Neural progenitor cell (in vitro differentiated cells): Measurements from ENCODE around the gene JOSD1.

Experiments used
- CTCF ChIP-seq: fragments of 200-600 bp; sonication (generic); IDR thresholded peaks from 2 replicates; pipeline ENCODE4 v1.5.1; 2017; ENCODE audit warnings: antibody characterized with exemption, mild to moderate bottlenecking
- EZH2 ChIP-seq: fragments of 200-600 bp; sonication (generic); IDR thresholded peaks from 2 replicates; pipeline ENCODE4 v1.6.1; 2017; ENCODE audit warnings: antibody characterized with exemption, mild to moderate bottlenecking, moderate library complexity

- TF ChIP-seq CTCF (no peak), EZH2 (no peak)
Measured at GRCh38 chr22:38715176-38715764, 14.5 kb upstream of the JOSD1 start.
